ENCODE data around the gene PPP2R3B. TPM values are rescaled to one million over a fixed set of nuclear protein-coding genes. Genes with fewer than 3 reads are reported as not detected.
"Not testable (repeated sequence)": the region's sequence is repeated elsewhere in the genome, so short reads cannot be mapped to it uniquely, and the experiment has no call there.

PPP2R3B gene
- total RNA-seq, 1 donor, result 9.1 TPM

GRCh38 chrX:330726-331150 lies 56.0 kb downstream of the PPP2R3B start:
- TF ChIP-seq, protein P1, sequence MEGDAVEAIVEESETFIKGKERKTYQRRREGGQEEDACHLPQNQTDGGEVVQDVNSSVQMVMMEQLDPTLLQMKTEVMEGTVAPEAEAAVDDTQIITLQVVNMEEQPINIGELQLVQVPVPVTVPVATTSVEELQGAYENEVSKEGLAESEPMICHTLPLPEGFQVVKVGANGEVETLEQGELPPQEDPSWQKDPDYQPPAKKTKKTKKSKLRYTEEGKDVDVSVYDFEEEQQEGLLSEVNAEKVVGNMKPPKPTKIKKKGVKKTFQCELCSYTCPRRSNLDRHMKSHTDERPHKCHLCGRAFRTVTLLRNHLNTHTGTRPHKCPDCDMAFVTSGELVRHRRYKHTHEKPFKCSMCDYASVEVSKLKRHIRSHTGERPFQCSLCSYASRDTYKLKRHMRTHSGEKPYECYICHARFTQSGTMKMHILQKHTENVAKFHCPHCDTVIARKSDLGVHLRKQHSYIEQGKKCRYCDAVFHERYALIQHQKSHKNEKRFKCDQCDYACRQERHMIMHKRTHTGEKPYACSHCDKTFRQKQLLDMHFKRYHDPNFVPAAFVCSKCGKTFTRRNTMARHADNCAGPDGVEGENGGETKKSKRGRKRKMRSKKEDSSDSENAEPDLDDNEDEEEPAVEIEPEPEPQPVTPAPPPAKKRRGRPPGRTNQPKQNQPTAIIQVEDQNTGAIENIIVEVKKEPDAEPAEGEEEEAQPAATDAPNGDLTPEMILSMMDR (IDR thresholded peaks at IDR 0.05; ENCODE audit: insufficient read depth, low read depth, low read length), result no peak

DNA sequence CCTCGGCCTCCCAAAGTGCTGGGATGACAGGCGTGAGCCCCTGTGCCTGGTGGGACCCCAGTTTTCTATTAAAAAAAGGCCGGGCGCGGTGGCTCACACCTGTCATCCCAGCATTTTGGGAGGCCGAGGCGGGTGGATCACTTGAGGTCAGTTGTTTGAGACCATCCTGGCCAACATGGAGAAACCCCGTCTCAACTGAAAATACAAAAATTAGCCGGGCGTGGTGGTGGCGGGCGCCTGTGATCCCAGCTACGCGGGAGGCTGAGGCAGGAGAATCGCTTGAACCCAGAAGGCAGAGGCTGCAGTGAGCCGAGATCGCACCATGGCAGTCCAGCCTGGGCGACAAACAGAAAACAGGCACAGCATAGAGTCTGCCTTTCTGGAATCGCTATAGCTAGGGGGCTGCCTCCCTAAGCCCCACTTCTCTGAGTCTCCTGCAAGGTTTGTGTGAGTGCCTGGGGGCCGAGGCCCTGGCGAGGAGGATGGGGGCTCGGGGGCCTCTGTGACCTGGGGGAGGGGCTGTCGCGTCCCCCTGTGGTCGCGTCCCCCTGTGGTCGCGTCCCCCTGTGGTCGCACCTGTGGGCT lies 56.5 kb downstream of the PPP2R3B start:
- not testable (repeated sequence) for DNase-seq (ENCODE audit: low read depth); H3K4me3 ChIP-seq (ENCODE audit: low read depth, low read length)

More at GRCh38 chrX:330726-331150, 56.0 kb downstream of the PPP2R3B start:
- H3K4me3 ChIP-seq (ENCODE audit: low read depth, low read length), result no peak overlapping the region
- DNase-seq (ENCODE audit: low read depth), result no peak

DNA sequence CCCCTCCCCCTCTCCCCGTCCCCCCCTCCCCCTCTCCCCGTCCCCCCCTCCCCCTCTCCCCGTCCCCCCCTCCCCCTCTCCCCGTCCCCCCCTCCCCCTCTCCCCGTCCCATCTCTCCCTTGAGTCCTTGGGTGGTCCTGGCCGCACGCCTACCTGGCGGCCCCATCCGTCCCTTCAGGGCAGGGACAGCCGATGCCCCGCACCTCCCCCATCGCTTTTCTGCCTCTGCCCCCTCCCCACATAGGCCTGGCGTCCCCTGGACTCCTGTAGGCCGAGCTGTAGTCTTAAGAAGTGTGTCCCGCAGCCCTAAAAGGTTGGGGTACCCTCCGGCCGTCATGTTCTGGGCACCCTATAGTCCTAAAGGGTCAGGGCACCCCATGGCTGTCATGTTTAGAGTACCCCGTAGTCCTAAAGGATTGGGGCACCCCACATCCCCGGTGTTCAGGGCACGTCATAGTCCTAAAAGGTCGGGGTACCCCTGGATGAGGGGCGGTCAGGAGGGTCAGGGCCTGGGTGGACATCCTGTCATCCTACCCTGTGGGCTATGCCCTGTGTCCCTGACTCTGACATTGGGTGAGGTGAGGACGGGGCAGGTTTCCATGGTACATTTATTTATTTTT lies 57.3 kb downstream of the PPP2R3B start:
- TF ChIP-seq, protein P1 (IDR thresholded peaks at IDR 0.05; ENCODE audit: insufficient read depth, low read depth, low read length), result no peak
- no peak for DNase-seq (ENCODE audit: low read depth)
- no peak overlapping the region for H3K4me3 ChIP-seq (ENCODE audit: low read depth, low read length)

- TF ChIP-seq, protein P1 (IDR thresholded peaks at IDR 0.05; ENCODE audit: insufficient read depth, low read depth, low read length), result no peak
- no peak overlapping the region for H3K4me3 ChIP-seq (ENCODE audit: low read depth, low read length)
- no peak for DNase-seq (ENCODE audit: low read depth)
These were observed 59.0 kb downstream of the PPP2R3B start for GRCh38 chrX:327660-328126.

DNA sequence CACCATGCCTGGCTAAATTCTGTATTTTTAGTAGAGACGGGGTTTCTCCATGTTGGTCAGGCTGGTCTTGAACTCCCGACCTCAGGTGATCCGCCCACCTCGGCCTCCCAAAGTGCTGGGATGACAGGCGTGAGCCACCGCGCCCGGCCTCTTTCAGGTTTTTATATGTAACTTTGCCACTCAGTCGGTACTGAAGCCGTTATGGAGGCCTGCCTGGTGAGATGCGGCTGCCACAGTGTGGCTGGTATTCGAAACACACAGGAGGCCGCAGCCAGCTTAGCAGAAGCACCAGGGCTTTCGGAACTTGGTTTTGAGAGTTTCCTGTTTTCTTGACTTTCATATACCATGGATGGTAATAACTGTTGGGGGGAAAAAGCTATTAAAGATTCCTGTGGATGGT lies 62.0 kb downstream of the PPP2R3B start:
- TF ChIP-seq, protein P1 (IDR thresholded peaks at IDR 0.05; ENCODE audit: insufficient read depth, low read depth, low read length), result peak; percentile 12
- H3K4me3 ChIP-seq (ENCODE audit: low read depth, low read length), result not testable (repeated sequence)
- peak; percentile 30 for DNase-seq (ENCODE audit: low read depth)

- peak; percentile 38 for DNase-seq (ENCODE audit: low read depth)
- TF ChIP-seq, protein P1 (IDR thresholded peaks at IDR 0.05; ENCODE audit: insufficient read depth, low read depth, low read length), result peak; percentile 33
- H3K4me3 ChIP-seq (ENCODE audit: low read depth, low read length), result no peak overlapping the region
These were observed 62.7 kb downstream of the PPP2R3B start for GRCh38 chrX:323721-324628.

All from fibroblast of villous mesenchyme (primary cell).